Ishikawa (cell line): ENCODE data around the gene EGR1.

Source experiments
- CEBPB ChIP-seq: IDR thresholded peaks from 2 replicates; pipeline ENCODE4 v1.6.1; 2012
- CREB1 ChIP-seq: IDR thresholded peaks from 2 replicates; pipeline ENCODE4 v1.6.1; 2012; ENCODE audit warnings: low read depth
- EGR1 ChIP-seq: IDR thresholded peaks from 2 replicates; pipeline ENCODE4 v1.6.1; 2012
- EP300 ChIP-seq: IDR thresholded peaks from 2 replicates; pipeline ENCODE4 v1.6.1; 2012; ENCODE audit warnings: borderline replicate concordance
- FOXM1 ChIP-seq: IDR thresholded peaks from 2 replicates; pipeline ENCODE4 v1.6.1; 2012; ENCODE audit warnings: low read depth, borderline replicate concordance
- MAX ChIP-seq: IDR thresholded peaks from 2 replicates; pipeline ENCODE4 v1.6.1; 2012
- NFIC ChIP-seq: IDR thresholded peaks from 2 replicates; pipeline ENCODE4 v1.6.1; 2012
- RAD21 ChIP-seq: IDR thresholded peaks from 2 replicates; pipeline ENCODE4 v1.6.1; 2012; ENCODE audit warnings: low read depth
- REST ChIP-seq: IDR thresholded peaks from 2 replicates; pipeline ENCODE4 v1.6.1; 2012; ENCODE audit warnings: low read depth, mild to moderate bottlenecking
- TAF1 ChIP-seq: IDR thresholded peaks from 2 replicates; pipeline ENCODE4 v1.6.1; 2012; ENCODE audit warnings: low read depth, mild to moderate bottlenecking
- TCF12 ChIP-seq: IDR thresholded peaks from 2 replicates; pipeline ENCODE4 v1.6.1; 2012; ENCODE audit warnings: low read depth
- TEAD4 ChIP-seq: IDR thresholded peaks from 2 replicates; pipeline ENCODE4 v1.6.1; 2012
- USF1 ChIP-seq: IDR thresholded peaks from 2 replicates; pipeline ENCODE4 v1.6.1; 2012
- YY1 ChIP-seq: IDR thresholded peaks from 2 replicates; pipeline ENCODE4 v1.6.1; 2012; ENCODE audit warnings: low read depth
- ZBTB7A ChIP-seq: IDR thresholded peaks from 2 replicates; pipeline ENCODE4 v1.6.1; 2012; ENCODE audit warnings: low read depth

The EGR1 gene

GRCh38 chr5:138440159-138441073, 24.9 kb upstream of the EGR1 start:
- TF ChIP-seq REST (no peak), CREB1 (no peak), CEBPB (no peak), EGR1 (no peak), NFIC (no peak), USF1 (no peak), TAF1 (no peak), MAX (no peak), ZBTB7A (no peak), FOXM1 (no peak), TCF12 (no peak), EP300 (no peak), RAD21 (no peak), TEAD4 (no peak), YY1 (no peak)

- TF ChIP-seq USF1 (no peak), CREB1 (no peak), CEBPB (no peak)
Observed at GRCh38 chr5:138441221-138441620, 24.1 kb upstream of the EGR1 start.

- TF ChIP-seq TAF1 (no peak), REST (no peak), TCF12 (no peak), MAX (no peak), NFIC (no peak), EP300 (no peak), CEBPB (no peak), TEAD4 (no peak), RAD21 (no peak), FOXM1 (no peak), EGR1 (no peak), ZBTB7A (no peak), CREB1 (no peak), USF1 (no peak), YY1 (no peak)
Observed at GRCh38 chr5:138444078-138444773, 21.1 kb upstream of the EGR1 start.

GRCh38 chr5:138444774-138445546, 20.3 kb upstream of the EGR1 start:
- TF ChIP-seq RAD21 (no peak), YY1 (no peak)
